HG03045 (cell line): Measurements from ENCODE around the gene OMP.
"Not testable (repeated sequence)": the region's sequence is repeated elsewhere in the genome, so short reads cannot be mapped to it uniquely, and the experiment has no call there.

ENCODE experiments used
- ATAC-seq: cut with Tn5 transposase; IDR thresholded peaks from one replicate; pipeline ENCODE4 v1.9.1; 2021; ENCODE audit warnings: mild to moderate bottlenecking, moderate library complexity; ENCODE audit not compliant: unreplicated experiment

Gene OMP

GRCh38 chr11:77102246-77103210 lies at the start of gene OMP:
Gene OMP (plus strand): TSS chr11:77102840. CDS start chr11:77102840, 0 bp downstream.
- ATAC-seq, result no peak

GRCh38 chr11:77053217-77054015 lies 49.2 kb upstream of the OMP start:
- no peak for ATAC-seq

- no peak for ATAC-seq
Measured at GRCh38 chr11:77054084-77054483, 48.6 kb upstream of the OMP start.

- no peak for ATAC-seq
Measured at GRCh38 chr11:77055101-77055561, 47.5 kb upstream of the OMP start.

GRCh38 chr11:77055913-77056312 lies 46.7 kb upstream of the OMP start:
- ATAC-seq, result no peak

GRCh38 chr11:77056814-77057402 lies 45.7 kb upstream of the OMP start:
- ATAC-seq, result no peak

- ATAC-seq, result no peak
Measured at GRCh38 chr11:77057938-77058474, 44.6 kb upstream of the OMP start.

GRCh38 chr11:77058900-77059299 lies 43.7 kb upstream of the OMP start:
- ATAC-seq, result no peak

GRCh38 chr11:77059806-77060205 lies 42.8 kb upstream of the OMP start:
- no peak for ATAC-seq

GRCh38 chr11:77060234-77060633 lies 42.4 kb upstream of the OMP start:
- no peak for ATAC-seq

GRCh38 chr11:77061258-77061657 lies 41.4 kb upstream of the OMP start:
- ATAC-seq, result not testable (repeated sequence)

- ATAC-seq, result no peak
Measured at GRCh38 chr11:77062924-77063323, 39.7 kb upstream of the OMP start.

GRCh38 chr11:77063407-77063806 lies 39.2 kb upstream of the OMP start:
- ATAC-seq, result no peak

- no peak for ATAC-seq
Measured at GRCh38 chr11:77063861-77064260, 38.8 kb upstream of the OMP start.

GRCh38 chr11:77064648-77065217 lies 37.9 kb upstream of the OMP start:
- no peak for ATAC-seq

GRCh38 chr11:77065878-77066228 lies 36.8 kb upstream of the OMP start:
- ATAC-seq, result no peak

GRCh38 chr11:77066229-77067042 lies 36.2 kb upstream of the OMP start, which contains the start of gene CAPN5:
Gene CAPN5 (plus strand): TSS chr11:77066971. CDS start chr11:77084887, 17,916 bp downstream.
- ATAC-seq, result peak; percentile 86

GRCh38 chr11:77067861-77068443 lies 34.7 kb upstream of the OMP start:
- ATAC-seq, result no peak
